Skeletal muscle tissue (tissue), 4 donors: ENCODE data around the gene DBI. TPM values are rescaled to one million over a fixed set of nuclear protein-coding genes. Genes with fewer than 3 reads are reported as not detected.

ENCODE experiments used
- H3K27ac ChIP-seq: one replicate; pipeline ENCODE4 v1.7.0; 2013; ENCODE audit warnings: mild to moderate bottlenecking, low read depth, low read length, inconsistent platforms
- H3K27me3 ChIP-seq, 3 donors: one replicate each; pipeline ENCODE4 v1.7.0; 2013; ENCODE audit warnings: low read length in 3 of 3; ENCODE audit not compliant: control insufficient read depth in 3 of 3, insufficient read depth in 3 of 3
- H3K36me3 ChIP-seq, 3 donors: one replicate each; pipeline ENCODE4 v1.7.0; 2013; ENCODE audit warnings: low read length in 3 of 3; ENCODE audit not compliant: control insufficient read depth in 3 of 3, insufficient read depth in 3 of 3
- H3K4me1 ChIP-seq, 3 donors: one replicate each; pipeline ENCODE4 v1.7.0; 2013; ENCODE audit warnings: low read length in 3 of 3, mild to moderate bottlenecking in 3 of 3; ENCODE audit not compliant: control insufficient read depth in 3 of 3, insufficient read depth in 3 of 3
- H3K4me3 ChIP-seq, 3 donors: one replicate each; pipeline ENCODE4 v1.7.0; 2013; ENCODE audit warnings: low read length in 3 of 3
- H3K9ac ChIP-seq, 3 donors: one replicate each; pipeline ENCODE4 v1.7.0; 2013; ENCODE audit warnings: low read length in 3 of 3, mild to moderate bottlenecking in 3 of 3, moderate library complexity in 2 of 3, low read depth in 1 of 3
- H3K9me3 ChIP-seq, 3 donors: one replicate each; pipeline ENCODE4 v1.7.0; 2013; ENCODE audit warnings: low read length in 3 of 3; ENCODE audit not compliant: control insufficient read depth in 3 of 3
- total RNA-seq: library from RNA; depleted of rRNA; stranded (reverse); fragments of >200 nt; gene quantifications from one replicate; pipeline ENCODE4 v1.2.3, GENCODE V29; 2014
- donor health status: Osteomylitis.

Gene DBI
- 76.7 TPM for total RNA-seq

DNA sequence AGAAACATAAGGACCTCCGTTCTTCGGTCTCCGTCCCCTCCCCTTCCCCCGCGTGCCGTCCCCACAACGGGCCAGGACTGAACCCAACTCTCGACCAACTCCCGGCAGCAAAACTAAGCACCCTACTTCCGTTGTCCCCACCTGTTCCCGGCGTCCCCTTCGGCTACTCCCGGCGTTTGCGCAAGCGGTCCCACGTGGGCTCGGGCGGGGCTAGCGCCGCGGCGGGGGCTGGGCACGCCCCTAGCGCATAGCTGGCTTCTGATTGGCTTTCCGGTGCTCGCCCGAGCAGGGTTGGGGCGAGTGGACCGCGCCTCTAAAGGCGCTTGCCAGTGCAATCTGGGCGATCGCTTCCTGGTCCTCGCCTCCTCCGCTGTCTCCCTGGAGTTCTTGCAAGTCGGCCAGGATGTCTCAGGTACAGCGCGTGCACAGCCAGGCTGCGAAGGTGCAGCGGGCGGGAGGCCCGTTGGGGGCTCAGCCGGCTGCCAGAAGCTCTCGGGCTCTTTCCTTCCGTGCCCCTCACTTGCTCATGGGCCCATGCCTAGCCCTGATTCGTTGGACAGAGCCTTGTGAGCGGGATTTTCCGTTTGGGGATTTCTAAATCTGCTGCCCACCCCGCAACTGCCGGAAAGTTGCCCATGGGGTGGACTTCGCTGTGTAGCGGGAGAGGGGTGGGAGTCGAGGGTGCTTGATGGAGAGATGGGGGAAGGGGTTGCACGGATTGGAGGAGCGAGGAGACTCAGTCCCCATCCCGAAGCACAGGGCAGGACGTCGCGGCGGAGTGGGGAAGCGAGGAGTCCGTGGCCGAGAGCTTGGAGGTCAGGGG lies at the start of gene DBI, which contains the start of gene C2orf76:
DBI (plus strand) TSS at position 329 of the 823 bp plus-strand sequence; CDS start at position 404, 75 bp downstream.
C2orf76 (minus strand) TSS at position 186 of the 823 bp plus-strand sequence. CDS start 26,875 bp downstream, outside the sequence.
- Histone ChIP-seq H3K27ac (peak within 1 kb of the TSS; percentile 91), H3K27me3 (no peaks in the 10 kb centered on the region), H3K36me3 (peaks cover 25 to 33% (median 25%) of the 10 kb centered on the region in 3 donors), H3K4me1 (peaks cover 36 to 55% (median 37%) of the 10 kb centered on the region in 3 donors), H3K9ac (peak within 1 kb of the TSS; percentile 91 to 94 (median 91)), H3K9me3 (no peaks in the 10 kb centered on the region), H3K4me3 (peak within 1 kb of the TSS; percentile 83 to 96 (median 95))

- no peaks in the 10 kb centered on the region for H3K27me3 ChIP-seq
- no peaks in the 10 kb centered on the region for H3K9me3 ChIP-seq
- peaks cover 11 to 12% (median 11%) of the 10 kb centered on the region in 3 donors for H3K4me1 ChIP-seq
- no peak overlapping the region for H3K27ac ChIP-seq
- H3K4me3 ChIP-seq, result no peak overlapping the region
- H3K36me3 ChIP-seq, result no peaks in the 10 kb centered on the region
- no peak overlapping the region for H3K9ac ChIP-seq
These were observed 49.2 kb upstream of the DBI start for GRCh38 chr2:119317554-119317953.

DNA sequence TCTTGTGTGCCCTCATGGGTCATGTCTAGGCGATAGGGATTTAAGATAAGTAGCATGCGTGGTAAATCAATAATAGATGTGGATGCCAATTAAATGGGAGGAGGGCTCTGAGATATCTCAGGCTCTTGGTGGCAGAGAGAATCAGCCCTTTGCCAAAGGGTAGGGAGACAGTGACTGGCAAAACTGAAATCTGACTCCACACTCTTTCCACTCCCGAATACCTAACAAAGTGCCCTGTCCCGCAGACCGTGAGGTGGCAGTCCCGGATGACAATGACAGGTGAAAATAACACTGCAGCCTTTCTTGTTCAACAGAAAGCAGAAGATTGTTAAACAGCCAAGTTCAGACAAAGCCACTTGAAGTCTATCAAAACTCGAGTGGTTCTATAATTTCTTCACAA lies 47.2 kb upstream of the DBI start:
- Histone ChIP-seq H3K4me3 (peak overlapping the region in 2 of 3 donors; percentile 2 to 22), H3K9ac (peak overlapping the region in 2 of 3 donors; percentile 22 to 42), H3K9me3 (no peaks in the 10 kb centered on the region), H3K36me3 (no peaks in the 10 kb centered on the region), H3K27ac (peak overlapping the region; percentile 10), H3K27me3 (no peaks in the 10 kb centered on the region), H3K4me1 (peaks cover 6 to 12% (median 11%) of the 10 kb centered on the region in 3 donors)

GRCh38 chr2:119323459-119323858 lies 43.3 kb upstream of the DBI start:
- Histone ChIP-seq H3K27me3 (no peaks in the 10 kb centered on the region), H3K4me1 (peaks cover 6 to 11% (median 11%) of the 10 kb centered on the region in 3 donors), H3K9me3 (no peaks in the 10 kb centered on the region), H3K27ac (no peak overlapping the region), H3K4me3 (no peak overlapping the region), H3K36me3 (no peaks in the 10 kb centered on the region), H3K9ac (no peak overlapping the region)

DNA sequence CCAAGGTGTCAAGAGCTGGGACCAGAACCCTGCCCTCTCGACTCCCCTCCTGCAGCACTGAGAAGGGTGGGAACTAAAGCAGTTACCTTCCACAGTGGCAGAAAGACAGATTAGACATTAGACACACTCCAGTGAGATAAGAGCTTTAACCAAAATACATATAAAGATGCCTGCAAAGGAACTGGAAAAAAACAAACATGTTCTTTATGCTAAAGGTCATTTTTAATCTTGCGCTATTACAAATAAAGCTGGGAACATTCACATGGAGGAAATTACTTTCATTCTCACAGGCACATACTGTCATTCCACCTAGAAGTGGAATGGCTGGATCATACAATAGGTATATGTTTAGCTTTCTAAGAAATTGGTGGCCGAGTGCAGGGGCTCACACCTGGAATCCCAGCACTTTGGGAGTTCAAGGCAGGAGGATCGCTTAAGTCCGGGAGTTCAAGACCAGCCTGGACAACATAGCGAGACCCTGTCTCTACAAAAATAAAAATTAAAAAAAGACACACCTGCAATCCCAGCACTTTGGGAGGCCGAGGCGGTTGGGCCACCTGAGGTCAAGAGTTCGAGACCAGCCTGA lies 42.0 kb upstream of the DBI start:
- no peaks in the 10 kb centered on the region for H3K36me3 ChIP-seq
- no peaks in the 10 kb centered on the region for H3K27me3 ChIP-seq
- no peaks in the 10 kb centered on the region for H3K9me3 ChIP-seq
- H3K9ac ChIP-seq, result no peak overlapping the region
- peaks cover 0 to under 1% (median 0%) of the 10 kb centered on the region in 3 donors for H3K4me1 ChIP-seq
- H3K27ac ChIP-seq, result no peak overlapping the region
- no peak overlapping the region for H3K4me3 ChIP-seq

DNA sequence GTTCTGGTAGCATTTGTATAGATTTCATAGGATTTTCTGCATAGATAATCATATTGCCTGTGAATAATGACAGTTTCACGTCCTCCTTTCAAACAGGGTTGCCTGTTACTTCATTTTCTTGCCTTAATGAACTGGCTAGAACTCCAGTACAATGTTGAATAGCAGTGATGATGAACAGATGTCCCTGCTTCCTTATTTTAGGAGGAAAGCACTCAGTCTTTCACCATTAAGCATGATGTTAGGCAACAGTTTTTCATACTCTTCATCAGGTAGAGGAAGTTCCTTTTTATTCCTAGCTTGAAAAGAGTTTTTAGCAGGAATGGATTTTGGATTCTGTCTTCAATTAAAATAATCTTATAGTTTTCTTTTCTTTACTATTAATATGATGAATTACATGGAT lies 39.8 kb upstream of the DBI start:
- no peak overlapping the region for H3K27ac ChIP-seq
- no peaks in the 10 kb centered on the region for H3K4me1 ChIP-seq
- no peaks in the 10 kb centered on the region for H3K36me3 ChIP-seq
- no peak overlapping the region for H3K4me3 ChIP-seq
- no peaks in the 10 kb centered on the region for H3K9me3 ChIP-seq
- H3K27me3 ChIP-seq, result no peaks in the 10 kb centered on the region
- no peak overlapping the region for H3K9ac ChIP-seq

DNA sequence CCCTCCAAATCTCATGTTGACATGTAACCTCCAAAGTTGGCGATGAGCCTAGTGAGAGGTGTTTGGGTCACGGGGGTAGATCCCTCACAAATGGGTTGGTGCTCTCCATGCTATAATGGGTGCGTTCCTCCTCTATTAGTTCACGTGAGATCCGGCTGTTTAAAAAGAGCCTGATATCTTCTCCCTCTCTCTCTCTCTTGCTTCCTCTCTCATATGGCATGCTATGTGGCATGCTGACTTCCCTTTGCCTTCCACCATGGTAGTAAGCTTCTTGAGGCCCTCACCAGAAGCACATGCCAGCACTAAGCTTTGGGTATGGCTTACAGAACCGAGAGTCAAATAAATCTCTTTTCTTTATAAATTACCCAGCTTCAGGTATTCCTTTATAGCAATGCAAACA lies 39.3 kb upstream of the DBI start:
- Histone ChIP-seq H3K9me3 (no peaks in the 10 kb centered on the region), H3K4me3 (no peak overlapping the region), H3K4me1 (no peaks in the 10 kb centered on the region), H3K9ac (no peak overlapping the region), H3K36me3 (no peaks in the 10 kb centered on the region), H3K27me3 (no peaks in the 10 kb centered on the region), H3K27ac (no peak overlapping the region)

DNA sequence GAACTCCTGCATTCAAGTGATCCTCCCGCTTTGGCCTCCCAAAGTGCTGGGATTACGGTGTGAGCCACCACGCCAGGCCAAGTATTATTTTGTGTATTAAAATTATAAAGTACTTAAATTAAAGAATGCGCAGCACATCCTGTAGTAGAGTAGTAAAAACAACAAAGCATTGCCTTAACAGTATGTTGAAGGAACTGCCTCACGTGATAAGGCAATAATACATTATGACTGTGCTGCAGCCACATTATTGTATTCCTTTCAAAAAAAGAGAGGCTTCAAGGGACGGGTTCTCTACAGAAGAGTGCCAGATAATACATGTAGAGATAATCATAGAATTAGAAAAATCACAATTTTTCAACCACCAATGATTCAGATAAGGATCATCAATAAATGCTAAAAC lies 33.8 kb upstream of the DBI start:
- Histone ChIP-seq H3K4me3 (no peak overlapping the region), H3K36me3 (peaks cover 0 to 4% (median 4%) of the 10 kb centered on the region in 3 donors), H3K27me3 (no peaks in the 10 kb centered on the region), H3K27ac (no peak overlapping the region), H3K9me3 (no peaks in the 10 kb centered on the region), H3K4me1 (no peaks in the 10 kb centered on the region), H3K9ac (no peak overlapping the region)

GRCh38 chr2:119333360-119333759 lies 33.4 kb upstream of the DBI start:
- Histone ChIP-seq H3K36me3 (peaks cover 0 to 4% (median 4%) of the 10 kb centered on the region in 3 donors), H3K4me3 (no peak overlapping the region), H3K27me3 (no peaks in the 10 kb centered on the region)

GRCh38 chr2:119333833-119334232 lies 32.9 kb upstream of the DBI start:
- H3K27me3 ChIP-seq, result no peaks in the 10 kb centered on the region
- H3K9me3 ChIP-seq, result no peaks in the 10 kb centered on the region
- H3K36me3 ChIP-seq, result peaks cover 0 to 4% (median 4%) of the 10 kb centered on the region in 3 donors
- no peaks in the 10 kb centered on the region for H3K4me1 ChIP-seq
- no peak overlapping the region for H3K27ac ChIP-seq
- no peak overlapping the region for H3K4me3 ChIP-seq
- H3K9ac ChIP-seq, result no peak overlapping the region

More at GRCh38 chr2:119333360-119333759, 33.4 kb upstream of the DBI start:
- Histone ChIP-seq H3K27ac (no peak overlapping the region), H3K9me3 (no peaks in the 10 kb centered on the region), H3K9ac (no peak overlapping the region), H3K4me1 (no peaks in the 10 kb centered on the region)
